ENCODE measurements around the gene CDK3. TPM values are rescaled to one million over a fixed set of nuclear protein-coding genes. Genes with fewer than 3 reads are reported as not detected.

Gene CDK3
- total RNA-seq, 1 experiment from 2014 or later, result 11.7 TPM

- Histone ChIP-seq H3K56ac (ENCODE audit: insufficient read length, low read depth, low read length) (no peak overlapping the region), H3K9me3 (ENCODE audit: control insufficient read depth, low read depth, low read length) (no peaks in the 10 kb centered on the region), H4K5ac (ENCODE audit: insufficient read length, low read depth, low read length) (no peak overlapping the region), H2BK15ac (ENCODE audit: low read depth, low read length) (no peak overlapping the region), H3K9ac (ENCODE audit: extremely low read depth, insufficient read length, low read length) (no peak overlapping the region), H4K8ac (replicated peaks; ENCODE audit: insufficient read length, low read depth, low read length) (no peak overlapping the region), H4K20me1 (ENCODE audit: control insufficient read depth, insufficient read depth, insufficient read length) (peaks cover 2% of the 10 kb centered on the region), H3K4me2 (ENCODE audit: insufficient read depth, insufficient read length, low read length) (no peak overlapping the region), H3K23ac (ENCODE audit: insufficient read length, low read depth, low read length) (no peak overlapping the region), H2BK120ac (ENCODE audit: low read depth, low read length, poor library complexity, severe bottlenecking) (no peak overlapping the region), H3K14ac (ENCODE audit: insufficient read depth, low read length) (no peak overlapping the region), H2AK5ac (ENCODE audit: insufficient read length, low read length) (no peak overlapping the region), H3K4me1 (ENCODE audit: insufficient read depth, low read length) (no peaks in the 10 kb centered on the region), H2BK12ac (ENCODE audit: insufficient read length, low read depth, low read length) (no peak overlapping the region), H3K4ac (ENCODE audit: low read depth, low read length) (no peak overlapping the region), H3K27ac (ENCODE audit: insufficient read length, low read depth, low read length) (no peak overlapping the region), H3K18ac (ENCODE audit: insufficient read length, low read depth, low read length) (no peak overlapping the region), H3T11ph (ENCODE audit: low read length) (no peak overlapping the region), H3K27me3 (ENCODE audit: insufficient read depth, low read length) (no peaks in the 10 kb centered on the region), H3K79me2 (ENCODE audit: insufficient read depth, low read length) (no peaks in the 10 kb centered on the region), H3K79me1 (ENCODE audit: insufficient read depth, low read depth, low read length, poor library complexity, severe bottlenecking) (no peaks in the 10 kb centered on the region), H4K91ac (ENCODE audit: insufficient read length, low read depth, low read length) (no peak overlapping the region), H2AFZ (ENCODE audit: low read length) (no peak overlapping the region), H2BK5ac (ENCODE audit: insufficient read length, low read length) (no peak overlapping the region), H3K23me2 (ENCODE audit: insufficient read length, low read depth, low read length, poor library complexity, severe bottlenecking) (no peaks in the 10 kb centered on the region), H2BK20ac (ENCODE audit: low read depth, low read length, poor library complexity, severe bottlenecking) (no peak overlapping the region)
- Mint-ChIP-seq H3K36me3 (ENCODE audit: insufficient read depth in 1 of 3, low read depth in 3 of 3) (peaks cover 2 to 18% (median 9%) of the 10 kb centered on the region in 3 experiments; a peak in 6 of 7 replicates), H3K9me3 (peaks cover 0 to 2% of the 10 kb centered on the region in 2 experiments; a peak in 3 of 5 replicates), H3K27ac (peak overlapping the region; percentile 67 to 86 (median 81); a peak in 4 of 7 replicates), H3K4me1 (peaks cover 2 to 5% of the 10 kb centered on the region in 2 experiments), H3K4me3 (peak overlapping the region in 1 of 2 experiments; percentile 54; a peak in 1 of 5 replicates), H3K27me3 (ENCODE audit: low read depth) (peaks cover 2% of the 10 kb centered on the region; the same call in 1 of the 2 replicates)
- DNase-seq, result peak; percentile 92
- TF ChIP-seq CTCF (conservative IDR thresholded peaks at IDR 0.05), result peak; percentile 91
- WGBS (ENCODE audit: extremely low coverage, insufficient read length, low lambda C conversion rate), result no CpG with 5 or more reads among the region's 16 CpGs
Observed at GRCh38 chr17:76005263-76006149, 4.9 kb downstream of the CDK3 start.

All from H9 (cell line).